Measurements from ENCODE around the gene RYR3. TPM values are rescaled to one million over a fixed set of nuclear protein-coding genes. Genes with fewer than 3 reads are reported as not detected.

Gene RYR3
- total RNA-seq, 4 donors from 2014 or later: 0.65 to 7.5 (median 2.6) TPM

DNA sequence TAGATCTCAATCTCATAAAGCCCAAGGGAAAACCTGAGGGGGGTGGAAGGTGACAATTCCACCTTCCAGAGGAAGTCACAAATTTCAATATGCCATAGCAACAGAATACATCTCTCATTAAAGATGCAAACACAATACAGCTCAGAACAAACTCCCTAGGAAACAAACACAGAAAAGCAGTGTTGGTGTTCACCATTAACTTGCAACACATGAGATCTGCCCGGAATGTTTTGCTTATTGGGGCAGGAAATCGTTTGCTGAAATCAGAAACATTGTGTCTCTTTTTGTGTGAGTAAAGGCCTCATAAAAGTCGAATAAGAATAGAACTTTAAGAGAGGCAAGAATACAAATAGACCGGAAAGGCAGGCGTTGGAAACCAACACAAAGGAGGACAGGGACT lies 5.8 kb upstream of the RYR3 start:
- TF ChIP-seq, protein P1, sequence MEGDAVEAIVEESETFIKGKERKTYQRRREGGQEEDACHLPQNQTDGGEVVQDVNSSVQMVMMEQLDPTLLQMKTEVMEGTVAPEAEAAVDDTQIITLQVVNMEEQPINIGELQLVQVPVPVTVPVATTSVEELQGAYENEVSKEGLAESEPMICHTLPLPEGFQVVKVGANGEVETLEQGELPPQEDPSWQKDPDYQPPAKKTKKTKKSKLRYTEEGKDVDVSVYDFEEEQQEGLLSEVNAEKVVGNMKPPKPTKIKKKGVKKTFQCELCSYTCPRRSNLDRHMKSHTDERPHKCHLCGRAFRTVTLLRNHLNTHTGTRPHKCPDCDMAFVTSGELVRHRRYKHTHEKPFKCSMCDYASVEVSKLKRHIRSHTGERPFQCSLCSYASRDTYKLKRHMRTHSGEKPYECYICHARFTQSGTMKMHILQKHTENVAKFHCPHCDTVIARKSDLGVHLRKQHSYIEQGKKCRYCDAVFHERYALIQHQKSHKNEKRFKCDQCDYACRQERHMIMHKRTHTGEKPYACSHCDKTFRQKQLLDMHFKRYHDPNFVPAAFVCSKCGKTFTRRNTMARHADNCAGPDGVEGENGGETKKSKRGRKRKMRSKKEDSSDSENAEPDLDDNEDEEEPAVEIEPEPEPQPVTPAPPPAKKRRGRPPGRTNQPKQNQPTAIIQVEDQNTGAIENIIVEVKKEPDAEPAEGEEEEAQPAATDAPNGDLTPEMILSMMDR (IDR thresholded peaks at IDR 0.05): no peak
- no peak for ATAC-seq (ENCODE audit: low FRiP score)
- no peak for DNase-seq (ENCODE audit: low spot score)

DNA sequence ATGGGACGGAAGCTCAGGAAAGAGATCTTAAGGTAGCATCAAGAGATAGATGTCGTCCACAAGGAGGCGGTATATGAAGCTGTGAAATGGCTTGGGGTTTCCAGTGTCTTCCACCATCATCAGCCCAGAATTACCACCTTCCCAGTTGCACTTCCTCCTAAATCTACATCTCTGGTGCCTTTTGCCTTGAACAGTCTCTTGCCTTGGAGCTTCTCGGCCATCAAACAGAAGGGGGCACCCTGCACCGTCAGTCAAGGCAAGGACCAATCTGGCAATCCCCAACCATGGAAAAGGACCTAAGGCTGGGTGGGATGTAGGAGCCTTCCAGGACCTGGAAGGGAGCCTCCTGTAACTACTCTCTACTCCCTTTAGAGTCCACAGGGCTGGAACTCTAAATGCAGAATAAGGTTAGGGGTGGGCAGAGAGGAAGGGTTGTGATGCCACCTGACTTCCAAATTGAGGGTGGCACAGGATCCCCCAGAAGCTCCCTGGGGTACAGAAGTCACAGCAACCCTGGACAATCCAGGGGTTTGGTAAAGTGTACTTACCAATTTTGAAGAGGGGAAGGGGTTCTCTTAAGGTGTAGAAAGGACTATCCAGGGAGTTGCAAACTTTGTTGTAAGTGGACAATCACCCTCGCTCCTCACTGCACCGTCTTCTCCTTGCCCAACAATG lies 1.0 kb upstream of the RYR3 start:
- DNase-seq (ENCODE audit: low spot score) (no peak), ATAC-seq (ENCODE audit: low FRiP score) (no peak)
- TF ChIP-seq, protein P1 (IDR thresholded peaks at IDR 0.05): no peak

DNA sequence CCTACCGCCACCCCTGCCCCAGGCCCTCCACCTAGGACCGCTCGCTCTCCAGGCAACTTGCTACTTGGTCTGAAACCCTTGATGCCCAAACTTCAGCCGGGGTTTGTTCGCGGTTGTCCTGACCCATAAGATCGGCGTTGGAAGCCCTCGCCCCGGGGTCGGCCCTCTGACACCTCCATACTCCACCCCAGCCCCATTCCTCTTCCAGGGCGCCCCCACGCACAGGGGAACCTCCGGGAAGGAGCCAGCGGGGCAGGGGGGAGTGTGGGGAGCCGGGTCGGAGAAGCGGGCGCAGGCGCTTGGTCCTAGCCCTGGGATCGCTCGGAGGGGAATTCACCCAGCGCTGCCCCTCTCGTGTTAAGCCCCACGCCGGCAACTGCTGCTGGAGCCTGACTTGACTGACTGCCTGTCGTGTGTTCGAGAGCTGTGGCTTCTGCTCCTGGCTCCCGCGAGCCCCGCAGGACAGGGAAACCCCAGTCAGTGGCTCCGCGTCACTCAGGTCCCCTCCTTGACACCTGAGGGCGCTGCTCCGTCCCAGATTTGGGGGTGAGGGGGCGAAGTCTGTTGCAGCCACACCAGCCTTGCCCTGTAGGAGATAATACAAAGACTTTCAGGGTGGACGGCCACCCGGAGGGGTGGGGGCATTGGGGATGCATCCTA lies 675 bp downstream of the RYR3 start:
- DNase-seq (ENCODE audit: low spot score) (no peak), ATAC-seq (ENCODE audit: low FRiP score) (no peak)
- TF ChIP-seq, protein P1 (IDR thresholded peaks at IDR 0.05): no peak

DNA sequence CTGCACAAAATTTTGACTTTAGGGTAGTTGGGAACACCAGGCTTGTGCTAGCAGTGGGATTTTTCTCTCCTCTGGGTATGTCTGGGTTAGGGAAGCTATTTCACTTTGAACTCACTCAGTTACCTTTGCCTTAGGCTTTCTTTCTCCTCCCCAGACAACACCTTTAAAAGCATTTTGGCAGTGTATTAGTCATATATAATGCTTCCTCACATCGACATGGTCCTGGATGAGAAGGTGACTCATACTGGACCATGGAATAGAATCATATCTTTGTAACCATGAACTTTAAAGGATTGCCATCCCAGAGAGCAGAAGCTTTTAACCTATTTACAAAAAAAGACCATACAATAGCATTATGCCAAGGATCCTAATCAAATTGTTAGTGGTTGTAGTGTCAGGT lies 2.7 kb downstream of the RYR3 start:
- DNase-seq (ENCODE audit: low spot score) (no peak), ATAC-seq (ENCODE audit: low FRiP score) (no peak)
- TF ChIP-seq, protein P1 (IDR thresholded peaks at IDR 0.05): no peak

DNA sequence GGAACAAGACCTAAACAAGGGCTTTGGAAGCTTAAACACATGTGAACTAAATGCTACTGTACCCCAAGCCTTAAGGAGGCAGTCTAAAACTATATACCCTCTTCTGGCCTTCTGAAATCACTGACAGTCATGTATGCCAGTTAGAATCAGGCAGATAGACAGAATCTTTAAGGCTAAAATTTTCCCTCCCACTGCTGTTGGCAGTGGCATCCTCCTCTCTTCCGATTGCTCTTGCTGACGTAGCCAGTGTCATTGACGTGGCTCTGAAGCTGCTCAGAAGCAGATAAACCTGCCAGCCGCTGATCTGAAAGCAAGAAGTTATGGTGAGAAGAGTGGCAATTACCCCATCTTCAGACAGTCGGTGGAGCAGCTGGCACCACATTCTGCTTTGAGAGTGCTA lies 3.3 kb downstream of the RYR3 start:
- DNase-seq (ENCODE audit: low spot score): no peak
- TF ChIP-seq, protein P1 (IDR thresholded peaks at IDR 0.05): no peak
- no peak for ATAC-seq (ENCODE audit: low FRiP score)

DNA sequence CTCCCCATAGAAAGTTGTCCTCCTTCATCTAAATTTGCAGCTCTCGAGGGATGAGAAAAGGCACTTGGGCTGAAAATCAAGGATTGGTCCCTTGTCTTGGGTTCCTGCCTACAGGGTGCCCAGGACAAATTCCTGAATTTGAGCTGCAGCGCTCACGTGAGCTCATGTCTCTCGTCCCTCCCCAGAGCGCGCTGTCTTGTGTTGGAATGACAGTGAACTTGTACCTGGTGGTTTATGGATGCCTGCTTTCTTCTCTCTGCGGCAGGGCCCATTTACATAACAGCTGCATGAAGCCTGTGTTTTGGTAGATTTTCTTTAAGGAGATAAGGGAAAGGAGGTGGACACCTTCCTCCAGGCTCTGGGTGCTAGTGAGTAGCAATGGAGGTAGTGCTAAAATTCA lies 4.3 kb downstream of the RYR3 start:
- ATAC-seq (ENCODE audit: low FRiP score): no peak
- TF ChIP-seq, protein P1 (IDR thresholded peaks at IDR 0.05): no peak
- no peak for DNase-seq (ENCODE audit: low spot score)

DNA sequence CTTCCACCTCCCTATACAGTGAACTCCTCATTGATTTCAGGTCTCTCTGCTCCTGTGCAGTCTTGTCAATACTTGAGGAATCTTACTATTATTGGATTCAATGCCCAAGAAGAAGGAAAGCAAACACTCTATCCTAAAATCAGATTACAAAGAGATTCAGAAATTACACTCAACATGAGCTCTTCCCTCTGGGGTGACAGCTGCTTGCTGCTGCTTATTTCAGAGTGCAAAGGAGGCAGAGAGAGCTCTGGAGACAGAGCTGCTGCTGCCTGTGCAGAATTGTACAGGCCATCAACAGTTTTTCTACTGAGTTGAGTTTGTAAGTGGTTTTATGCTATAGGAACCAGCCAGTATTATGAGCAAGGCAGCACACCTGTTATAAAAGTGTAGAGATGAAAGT lies 7.1 kb downstream of the RYR3 start:
- no peak for ATAC-seq (ENCODE audit: low FRiP score)
- TF ChIP-seq, protein P1 (IDR thresholded peaks at IDR 0.05): no peak
- no peak for DNase-seq (ENCODE audit: low spot score)
